HK-2 (cell line): ENCODE data around the gene ATOH8.
"Not testable (repeated sequence)": the region's sequence is repeated elsewhere in the genome, so short reads cannot be mapped to it uniquely, and the experiment has no call there.

Source experiments
- DNase-seq: peaks from one replicate; pipeline ENCODE4 v3.0.0-alpha.2; 2018; ENCODE audit not compliant: unreplicated experiment

The ATOH8 gene

GRCh38 chr2:85753525-85754312 lies at the start of gene ATOH8:
TSS of gene ATOH8 (plus strand) at chr2:85753991. CDS start at chr2:85754190, 199 bp downstream.
- no peak for DNase-seq

GRCh38 chr2:85704038-85704437 lies 49.8 kb upstream of the ATOH8 start:
- DNase-seq, result no peak

- no peak for DNase-seq
Measured at GRCh38 chr2:85704800-85705679, 48.8 kb upstream of the ATOH8 start.

GRCh38 chr2:85705680-85706039 lies 48.1 kb upstream of the ATOH8 start:
- DNase-seq, result peak; percentile 38

GRCh38 chr2:85706063-85706462 lies 47.7 kb upstream of the ATOH8 start:
- DNase-seq, result no peak

GRCh38 chr2:85706599-85707296 lies 47.0 kb upstream of the ATOH8 start:
- DNase-seq, result no peak

- DNase-seq, result peak; percentile 53
Measured at GRCh38 chr2:85707304-85707703, 46.5 kb upstream of the ATOH8 start.

- DNase-seq, result no peak
Measured at GRCh38 chr2:85708641-85709040, 45.1 kb upstream of the ATOH8 start.

- no peak for DNase-seq
Measured at GRCh38 chr2:85709401-85709811, 44.4 kb upstream of the ATOH8 start.

GRCh38 chr2:85710687-85711577 lies 42.9 kb upstream of the ATOH8 start:
- DNase-seq, result no peak

GRCh38 chr2:85711578-85712060 lies 42.2 kb upstream of the ATOH8 start:
- DNase-seq, result no peak

GRCh38 chr2:85712336-85712735 lies 41.5 kb upstream of the ATOH8 start:
- no peak for DNase-seq

GRCh38 chr2:85712849-85713612 lies 40.8 kb upstream of the ATOH8 start:
- DNase-seq, result no peak

- no peak for DNase-seq
Measured at GRCh38 chr2:85713836-85714235, 40.0 kb upstream of the ATOH8 start.

GRCh38 chr2:85714421-85714820 lies 39.4 kb upstream of the ATOH8 start:
- DNase-seq, result not testable (repeated sequence)

GRCh38 chr2:85714841-85715240 lies 39.0 kb upstream of the ATOH8 start:
- no peak for DNase-seq

- DNase-seq, result no peak
Measured at GRCh38 chr2:85716346-85716914, 37.4 kb upstream of the ATOH8 start.

GRCh38 chr2:85717308-85718008 lies 36.3 kb upstream of the ATOH8 start:
- no peak for DNase-seq

- DNase-seq, result no peak
Measured at GRCh38 chr2:85718009-85718391, 35.8 kb upstream of the ATOH8 start.
